Fibroblast of lung (primary cell): ENCODE measurements around the gene PGM2.

ENCODE experiments used
- CTCF ChIP-seq, 2 donors: IDR thresholded peaks in 1 of 2; conservative IDR thresholded peaks in 1 of 2; 1 replicate in 1 of 2; 2 replicates in 1 of 2; pipeline ENCODE4 v1.5.1; 2011 to 2012; ENCODE audit warnings: low read length in 2 of 2, control low read depth in 1 of 2, inconsistent platforms in 1 of 2, low read depth in 1 of 2, mild to moderate bottlenecking in 1 of 2
- EZH2 ChIP-seq: IDR thresholded peaks from 2 replicates; pipeline ENCODE4 v1.5.1; 2012; ENCODE audit warnings: low read length, control low read depth, mild to moderate bottlenecking; ENCODE audit errors: missing control alignments

GRCh38 chr4:37835031-37835430 is 8.5 kb downstream of the PGM2 start:
- TF ChIP-seq EZH2 (no peak), CTCF (conservative IDR thresholded peaks at IDR 0.05 in 1 of 2, IDR thresholded peaks at IDR 0.05 in 1 of 2; ENCODE audit: low read depth in 1 of 2, low read length in 2 of 2) (no peak)
